Panc1 (cell line): ENCODE measurements around the gene LGALS3. TPM values are rescaled to one million over a fixed set of nuclear protein-coding genes. Genes with fewer than 3 reads are reported as not detected.

Experiments
- ATAC-seq: fragments of 200-7000 bp; cut with Tn5 transposase; 2 replicates; pipeline ENCODE4 v1.9.1; 2020; ENCODE audit warnings: mild to moderate bottlenecking, moderate library complexity
- BruUV-seq: library from RNA; stranded (reverse); fragments of 400-500 nt; replicated peaks from 2 replicates; lab custom pipeline; 2021; lab: Mats Ljungman, UMichigan
- CTCF ChIA-PET: fragments of 300-600 bp; sonication (Branson Sonifier 250); formaldehyde crosslinking; loops from one replicate; lab custom pipeline; 2022; ENCODE audit warnings: antibody characterized with exemption; lab: Charles Lee
- POLR2A ChIA-PET: fragments of 300-600 bp; sonication (Branson Sonifier 250); formaldehyde crosslinking; loops from one replicate; lab custom pipeline; 2022; ENCODE audit warnings: antibody characterized with exemption; lab: Charles Lee
- DNase-seq: peaks from one replicate; pipeline ENCODE4 v3.0.0-alpha.2; 2010; ENCODE audit warnings: low read depth, low spot score
- H3K27ac ChIP-seq: 2 replicates; pipeline ENCODE4 v1.5.1; 2011; ENCODE audit warnings: mild to moderate bottlenecking, low read length, inconsistent platforms
- H3K27me3 ChIP-seq: fragments of 200-500 bp; sonication (Bioruptor generic); 2 replicates; pipeline ENCODE4 v1.6.0; 2014; ENCODE audit warnings: low read length, inconsistent platforms; ENCODE audit not compliant: control insufficient read depth, insufficient read depth
- H3K36me3 ChIP-seq: fragments of 200-500 bp; sonication (Bioruptor generic); 2 replicates; pipeline ENCODE4 v1.5.1; 2014; ENCODE audit warnings: inconsistent platforms, mild to moderate bottlenecking, low read length, moderate library complexity; ENCODE audit not compliant: control insufficient read depth, insufficient read depth
- H3K4me1 ChIP-seq: 2 replicates; pipeline ENCODE4 v1.5.1; 2011; ENCODE audit warnings: inconsistent platforms, mild to moderate bottlenecking, low read length, moderate library complexity; ENCODE audit not compliant: control insufficient read depth, insufficient read depth
- H3K4me3 ChIP-seq, 2 experiments: 2 replicates each; pipeline ENCODE4 v1.5.1; 2011 to 2012; ENCODE audit warnings: low read depth in 2 of 2, low read length in 2 of 2, mild to moderate bottlenecking in 2 of 2, inconsistent platforms in 1 of 2, moderate library complexity in 1 of 2
- H3K9me3 ChIP-seq: fragments of 200-500 bp; sonication (Bioruptor generic); 2 replicates; pipeline ENCODE4 v1.5.1; 2014; ENCODE audit warnings: low read depth, mild to moderate bottlenecking, inconsistent platforms, low read length, moderate library complexity; ENCODE audit not compliant: control insufficient read depth, insufficient read depth
- POLR2AphosphoS5 ChIP-seq: IDR thresholded peaks from 2 replicates; pipeline ENCODE4 v1.6.1; 2012; ENCODE audit warnings: mild to moderate bottlenecking, low read depth, low read length, moderate library complexity
- SIN3A ChIP-seq: IDR thresholded peaks from 2 replicates; pipeline ENCODE4 v1.6.1; 2012; ENCODE audit warnings: low read depth, mild to moderate bottlenecking, low read length, moderate library complexity, borderline replicate concordance; ENCODE audit not compliant: insufficient read depth
- TCF7L2 ChIP-seq: IDR thresholded peaks from 2 replicates; pipeline ENCODE4 v1.6.1; 2011; ENCODE audit warnings: mild to moderate bottlenecking, low read depth, low read length, inconsistent platforms
- in situ Hi-C: cut with HindIII; loops from 2 replicates; pipeline ENCODE4 v1.10.0; 2016; ENCODE audit warnings: low sequenced_read_pairs, low pct_unique_long_range_greater_than_20kb
- intact Hi-C: fragments of 100-400 bp; cut with micrococcal nuclease; formaldehyde crosslinking; loops from one replicate; pipeline ENCODE4 v1.10.0; 2022; ENCODE audit not compliant: unreplicated experiment
- total RNA-seq: library from RNA; stranded (reverse); gene quantifications from one replicate; pipeline ENCODE4 v1.2.1, GENCODE V29; 2021; ENCODE audit not compliant: unreplicated experiment
- TF ChIP-seq, protein P1 (sequence below), 2 experiments: IDR thresholded peaks; 2 replicates each; pipeline ENCODE4 v1.6.1; 2011 to 2012; ENCODE audit warnings: low read depth in 2 of 2, control low read depth in 1 of 2, low read length in 1 of 2, mild to moderate bottlenecking in 1 of 2, moderate library complexity in 1 of 2; ENCODE audit not compliant: insufficient read depth in 1 of 2
- TF ChIP-seq, protein P2 (sequence below): fragments of 450-650 bp; IDR thresholded peaks from 2 replicates; pipeline ENCODE4 v1.5.1; 2017; ENCODE audit warnings: mild to moderate bottlenecking

The LGALS3 gene
- total RNA-seq, 1 experiment from 2014 or later = 146 TPM

DNA sequence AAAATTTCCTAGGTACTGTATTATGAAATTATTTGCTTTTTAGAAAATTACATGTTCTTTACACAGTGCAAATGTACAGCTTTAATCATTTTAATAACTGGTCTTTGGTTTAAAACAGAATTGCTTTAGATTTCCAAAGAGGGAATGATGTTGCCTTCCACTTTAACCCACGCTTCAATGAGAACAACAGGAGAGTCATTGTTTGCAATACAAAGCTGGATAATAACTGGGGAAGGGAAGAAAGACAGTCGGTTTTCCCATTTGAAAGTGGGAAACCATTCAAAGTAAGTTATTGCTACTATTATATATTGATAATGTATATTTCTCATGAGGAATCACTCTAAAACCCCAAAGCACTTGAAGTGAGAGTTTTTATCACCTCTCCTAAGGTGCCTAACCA, 13.4 kb downstream of the LGALS3 start:
- peaks cover 40% of the 10 kb centered on the region for H3K36me3 ChIP-seq
- H3K9me3 ChIP-seq = no peaks in the 10 kb centered on the region
- no peaks in the 10 kb centered on the region for H3K27me3 ChIP-seq
- no peak overlapping the region for H3K27ac ChIP-seq
- in situ Hi-C loops = no loop called here
- TF ChIP-seq TCF7L2 (no peak), POLR2AphosphoS5 (no peak), SIN3A (no peak)
- TF ChIP-seq, protein P1, sequence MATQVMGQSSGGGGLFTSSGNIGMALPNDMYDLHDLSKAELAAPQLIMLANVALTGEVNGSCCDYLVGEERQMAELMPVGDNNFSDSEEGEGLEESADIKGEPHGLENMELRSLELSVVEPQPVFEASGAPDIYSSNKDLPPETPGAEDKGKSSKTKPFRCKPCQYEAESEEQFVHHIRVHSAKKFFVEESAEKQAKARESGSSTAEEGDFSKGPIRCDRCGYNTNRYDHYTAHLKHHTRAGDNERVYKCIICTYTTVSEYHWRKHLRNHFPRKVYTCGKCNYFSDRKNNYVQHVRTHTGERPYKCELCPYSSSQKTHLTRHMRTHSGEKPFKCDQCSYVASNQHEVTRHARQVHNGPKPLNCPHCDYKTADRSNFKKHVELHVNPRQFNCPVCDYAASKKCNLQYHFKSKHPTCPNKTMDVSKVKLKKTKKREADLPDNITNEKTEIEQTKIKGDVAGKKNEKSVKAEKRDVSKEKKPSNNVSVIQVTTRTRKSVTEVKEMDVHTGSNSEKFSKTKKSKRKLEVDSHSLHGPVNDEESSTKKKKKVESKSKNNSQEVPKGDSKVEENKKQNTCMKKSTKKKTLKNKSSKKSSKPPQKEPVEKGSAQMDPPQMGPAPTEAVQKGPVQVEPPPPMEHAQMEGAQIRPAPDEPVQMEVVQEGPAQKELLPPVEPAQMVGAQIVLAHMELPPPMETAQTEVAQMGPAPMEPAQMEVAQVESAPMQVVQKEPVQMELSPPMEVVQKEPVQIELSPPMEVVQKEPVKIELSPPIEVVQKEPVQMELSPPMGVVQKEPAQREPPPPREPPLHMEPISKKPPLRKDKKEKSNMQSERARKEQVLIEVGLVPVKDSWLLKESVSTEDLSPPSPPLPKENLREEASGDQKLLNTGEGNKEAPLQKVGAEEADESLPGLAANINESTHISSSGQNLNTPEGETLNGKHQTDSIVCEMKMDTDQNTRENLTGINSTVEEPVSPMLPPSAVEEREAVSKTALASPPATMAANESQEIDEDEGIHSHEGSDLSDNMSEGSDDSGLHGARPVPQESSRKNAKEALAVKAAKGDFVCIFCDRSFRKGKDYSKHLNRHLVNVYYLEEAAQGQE (IDR thresholded peaks at IDR 0.05; ENCODE audit: insufficient read depth in 1 of 2, low read depth in 2 of 2, low read length in 1 of 2) = no peak
- TF ChIP-seq, protein P2, sequence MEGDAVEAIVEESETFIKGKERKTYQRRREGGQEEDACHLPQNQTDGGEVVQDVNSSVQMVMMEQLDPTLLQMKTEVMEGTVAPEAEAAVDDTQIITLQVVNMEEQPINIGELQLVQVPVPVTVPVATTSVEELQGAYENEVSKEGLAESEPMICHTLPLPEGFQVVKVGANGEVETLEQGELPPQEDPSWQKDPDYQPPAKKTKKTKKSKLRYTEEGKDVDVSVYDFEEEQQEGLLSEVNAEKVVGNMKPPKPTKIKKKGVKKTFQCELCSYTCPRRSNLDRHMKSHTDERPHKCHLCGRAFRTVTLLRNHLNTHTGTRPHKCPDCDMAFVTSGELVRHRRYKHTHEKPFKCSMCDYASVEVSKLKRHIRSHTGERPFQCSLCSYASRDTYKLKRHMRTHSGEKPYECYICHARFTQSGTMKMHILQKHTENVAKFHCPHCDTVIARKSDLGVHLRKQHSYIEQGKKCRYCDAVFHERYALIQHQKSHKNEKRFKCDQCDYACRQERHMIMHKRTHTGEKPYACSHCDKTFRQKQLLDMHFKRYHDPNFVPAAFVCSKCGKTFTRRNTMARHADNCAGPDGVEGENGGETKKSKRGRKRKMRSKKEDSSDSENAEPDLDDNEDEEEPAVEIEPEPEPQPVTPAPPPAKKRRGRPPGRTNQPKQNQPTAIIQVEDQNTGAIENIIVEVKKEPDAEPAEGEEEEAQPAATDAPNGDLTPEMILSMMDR = no peak
- CTCF ChIA-PET = no interaction called here
- H3K4me3 ChIP-seq = no peak overlapping the region
- no TSS peak for BruUV-seq
- H3K4me1 ChIP-seq = no peaks in the 10 kb centered on the region
- intact Hi-C loops = no loop called here
- POLR2A ChIA-PET = no interaction called here
- DNase-seq (no peak), ATAC-seq (no peak)

DNA sequence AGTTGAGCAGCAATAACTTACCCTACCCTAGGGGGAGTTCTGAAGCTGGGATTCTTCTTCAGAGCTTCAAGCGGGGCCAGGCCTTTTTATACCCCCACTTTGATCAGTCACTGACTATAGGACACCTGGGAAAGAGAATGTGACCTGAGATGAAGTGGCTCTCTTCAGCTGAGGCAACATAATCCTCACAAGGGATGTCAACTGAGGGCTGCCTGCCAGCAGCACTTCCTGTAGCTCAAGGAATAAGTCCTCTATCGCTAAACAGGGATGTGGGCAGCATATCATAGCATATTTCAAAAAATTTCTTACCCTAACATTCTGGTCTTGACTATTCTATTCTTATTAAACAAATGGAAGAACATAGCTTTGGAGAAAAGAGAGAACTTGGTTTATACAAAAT, 17.4 kb downstream of the LGALS3 start:
- Histone ChIP-seq H3K4me1 (no peaks in the 10 kb centered on the region), H3K27me3 (no peaks in the 10 kb centered on the region), H3K36me3 (peaks cover 43% of the 10 kb centered on the region), H3K4me3 (no peak overlapping the region), H3K27ac (no peak overlapping the region), H3K9me3 (no peaks in the 10 kb centered on the region)
- CTCF ChIA-PET = interaction anchor here (0.6 kb wide), 1 partner anchor 74 kb away, joined by 11 read pairs; no protein-coding TSS in a partner anchor
- no peak for ATAC-seq
- BruUV-seq = no TSS peak
- intact Hi-C loops = no loop called here
- in situ Hi-C loops = no loop called here
- DNase-seq = no peak
- no peak for TF ChIP-seq TCF7L2
- no peak for TF ChIP-seq POLR2AphosphoS5
- TF ChIP-seq, protein P1 (IDR thresholded peaks at IDR 0.05; ENCODE audit: insufficient read depth in 1 of 2, low read depth in 2 of 2, low read length in 1 of 2) = no peak
- TF ChIP-seq SIN3A = no peak
- TF ChIP-seq, protein P2 = no peak
- POLR2A ChIA-PET = no interaction called here
